H54 (cell line): Measurements from ENCODE around the gene CEP104.

Experiments
- DNase-seq: peaks from one replicate; pipeline ENCODE4 v3.0.0; 2011; ENCODE audit warnings: low spot score, mixed read lengths; ENCODE audit not compliant: insufficient read length
- FAIRE-seq: peaks from 3 replicates; lab custom pipeline; 2011; peaks lifted over from hg19 to GRCh38; lab: Jason Lieb, UNC
- POLR2A ChIP-seq: IDR thresholded peaks from 2 replicates; pipeline ENCODE4 v1.6.1; 2011; ENCODE audit warnings: low read depth, mild to moderate bottlenecking, low read length

CEP104 gene

GRCh38 chr1:3868464-3869006, 11.5 kb upstream of the CEP104 start:
- no peak for DNase-seq
- no peak for TF ChIP-seq POLR2A
- FAIRE-seq: no peak

GRCh38 chr1:3865606-3866160, 8.7 kb upstream of the CEP104 start:
- FAIRE-seq (no peak), DNase-seq (no peak)
- TF ChIP-seq POLR2A: no peak

DNA sequence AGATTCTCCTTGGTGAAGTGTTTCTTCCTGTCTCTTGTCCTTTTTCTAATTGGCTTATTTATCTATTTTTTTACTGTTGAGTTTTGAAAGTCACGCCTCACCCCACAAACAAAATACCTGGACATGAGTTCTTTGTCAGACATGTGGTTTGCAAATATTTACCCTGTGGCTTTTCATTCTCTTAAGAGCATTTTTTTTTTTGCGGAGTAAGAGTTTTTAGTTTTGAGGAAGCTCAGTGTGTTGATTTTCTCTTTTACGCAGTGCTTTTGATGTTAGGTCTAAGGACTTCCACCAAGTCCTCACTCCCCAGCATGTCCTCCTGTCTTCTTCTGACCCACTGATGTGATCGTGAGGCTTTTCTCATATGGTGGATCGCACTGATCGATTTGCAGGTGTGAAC, 7.9 kb upstream of the CEP104 start:
- no peak for DNase-seq
- FAIRE-seq: no peak
- TF ChIP-seq POLR2A: no peak

DNA sequence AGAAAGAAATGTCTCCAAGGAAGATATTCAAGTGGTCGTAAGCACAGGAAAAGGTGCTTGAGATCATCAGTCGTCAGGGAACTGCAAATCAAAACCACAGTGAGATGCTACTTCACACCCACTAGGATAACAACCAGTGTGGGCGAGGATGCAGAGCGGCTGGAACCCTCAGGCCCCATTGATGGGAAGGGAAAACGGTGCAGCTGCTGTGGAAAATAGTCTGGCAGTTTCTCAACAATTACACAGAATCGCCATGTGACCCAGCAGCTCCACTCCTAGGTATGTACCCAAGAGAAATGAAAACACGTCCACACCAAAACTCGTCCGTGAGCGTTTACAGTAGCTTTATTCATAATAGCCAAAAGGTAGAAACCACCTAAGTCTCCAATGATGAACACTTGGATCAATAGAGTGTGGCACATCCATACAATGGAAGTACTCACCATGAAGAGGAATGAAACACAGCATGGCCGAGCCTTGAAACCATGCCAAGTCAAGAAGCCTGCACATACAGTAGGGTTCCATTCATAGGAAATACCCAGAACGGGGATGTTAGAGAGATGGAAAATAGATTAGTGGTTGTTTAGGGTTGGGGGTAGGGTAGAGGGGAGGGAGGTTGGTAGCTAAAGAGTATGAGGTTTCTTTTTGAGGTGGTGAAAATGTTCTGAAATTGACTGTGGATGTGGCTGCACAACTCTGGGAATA, 6.4 kb upstream of the CEP104 start:
- DNase-seq: no peak
- no peak for TF ChIP-seq POLR2A
- no peak for FAIRE-seq

GRCh38 chr1:3858231-3858981, 1.4 kb upstream of the CEP104 start:
- FAIRE-seq (no peak), DNase-seq (no peak)
- TF ChIP-seq POLR2A: no peak

DNA sequence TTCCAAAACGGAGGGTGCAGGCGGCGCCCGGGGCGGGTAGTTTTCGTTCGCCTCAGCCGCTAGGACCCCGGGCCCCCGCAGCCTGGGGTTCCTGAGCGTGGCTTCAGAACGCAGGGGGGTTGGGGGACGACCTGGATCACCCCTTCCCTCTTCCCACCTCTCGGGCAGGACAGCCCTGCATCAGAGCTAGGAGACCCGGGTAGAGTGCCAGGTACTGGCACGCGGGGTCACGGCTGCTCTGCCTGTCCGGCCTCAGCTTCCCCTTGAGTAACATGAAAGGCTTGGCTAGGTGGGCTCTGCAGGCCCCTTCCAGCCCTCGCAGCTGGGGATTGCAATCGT, 749 bp upstream of the CEP104 start:
- TF ChIP-seq POLR2A: no peak
- FAIRE-seq (no peak), DNase-seq (no peak)

DNA sequence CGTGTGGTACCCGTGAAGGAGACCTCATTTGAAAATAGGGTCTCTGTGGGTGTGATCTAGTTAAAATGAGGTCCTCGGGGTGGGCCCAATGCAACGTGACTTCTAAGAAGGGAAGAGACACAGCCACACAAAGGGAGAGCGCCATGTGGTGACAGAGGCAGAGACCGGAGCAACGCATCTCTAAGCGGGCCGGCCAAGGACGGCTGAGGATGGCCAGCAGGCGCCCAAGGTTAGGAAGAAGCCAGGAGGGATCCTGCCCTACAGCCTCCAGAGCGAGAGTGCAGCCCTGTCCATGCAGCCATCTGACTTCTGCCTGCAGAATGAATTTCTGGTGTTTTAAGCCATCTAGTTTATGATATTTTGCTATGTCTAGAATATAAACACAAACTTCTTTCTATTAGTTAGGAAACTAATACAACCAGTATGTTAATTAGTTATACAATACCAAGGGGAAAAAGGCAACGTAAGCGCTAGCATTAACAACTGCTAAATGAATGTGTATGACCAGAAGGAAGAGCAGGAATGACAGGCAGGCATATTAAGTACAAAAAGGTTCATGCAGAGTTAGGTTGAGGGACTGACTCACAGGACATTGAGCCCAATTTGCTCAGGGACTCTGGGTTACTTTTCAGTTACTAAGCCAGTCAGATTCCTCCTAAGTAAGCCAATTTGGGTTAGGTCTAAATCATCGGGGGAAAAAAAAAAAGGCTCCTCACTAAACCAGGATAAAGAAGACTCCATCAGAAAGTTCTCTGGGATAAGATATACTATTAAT, 4.1 kb downstream of the CEP104 start:
- no peak for DNase-seq
- FAIRE-seq: no peak
- no peak for TF ChIP-seq POLR2A

DNA sequence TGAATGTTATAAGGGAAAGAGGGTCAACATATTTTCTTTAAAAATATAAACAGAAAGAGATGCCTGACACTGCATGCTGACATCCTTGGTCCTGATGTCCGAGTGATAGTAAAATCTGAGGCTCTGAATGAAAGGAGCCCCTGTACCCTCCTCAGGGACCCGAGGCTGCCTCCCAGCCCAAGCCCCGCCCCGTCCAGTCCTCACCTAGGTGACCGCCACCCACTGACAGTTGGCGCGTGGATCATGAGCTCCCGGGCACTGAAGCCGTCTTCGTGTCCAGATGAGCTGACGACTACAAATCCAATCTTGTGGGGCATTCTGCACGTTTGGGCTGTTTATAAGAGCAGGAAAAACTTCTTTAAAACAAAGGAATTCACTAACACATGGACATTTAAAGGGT, 4.9 kb downstream of the CEP104 start:
- no peak for FAIRE-seq

GRCh38 chr1:3851292-3851691, 5.7 kb downstream of the CEP104 start:
- FAIRE-seq (no peak), DNase-seq (no peak)
- no peak for TF ChIP-seq POLR2A

More for the DNA sequence above, 4.9 kb downstream of the CEP104 start:
- no peak for DNase-seq
- TF ChIP-seq POLR2A: no peak

GRCh38 chr1:3850857-3851256, 6.2 kb downstream of the CEP104 start:
- no peak for TF ChIP-seq POLR2A
- FAIRE-seq: no peak
- no peak for DNase-seq

GRCh38 chr1:3847081-3847480, 9.9 kb downstream of the CEP104 start:
- TF ChIP-seq POLR2A: no peak
- DNase-seq: no peak
- FAIRE-seq: no peak

- DNase-seq: no peak
- FAIRE-seq: no peak
- no peak for TF ChIP-seq POLR2A
Measured at GRCh38 chr1:3846541-3846940, 10.5 kb downstream of the CEP104 start.

DNA sequence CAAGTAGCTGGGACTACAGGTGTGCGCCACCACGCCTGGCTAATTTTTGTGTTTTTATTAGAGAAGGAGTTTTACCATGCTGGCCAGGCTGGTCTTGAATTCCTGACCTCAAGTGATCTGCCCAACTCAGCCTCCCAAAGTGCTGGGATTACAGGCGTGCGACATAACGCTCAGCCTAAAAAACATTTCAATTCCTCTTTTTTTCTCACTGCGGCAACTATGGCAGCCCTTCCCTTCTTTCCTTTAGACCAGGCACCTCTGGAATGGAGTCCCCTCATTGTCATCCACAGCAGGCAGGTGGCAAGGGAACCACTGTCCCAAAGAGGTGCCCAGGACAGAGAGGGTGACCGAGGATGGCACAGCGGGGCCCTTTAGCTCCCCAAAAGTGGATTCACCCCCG, 14.1 kb downstream of the CEP104 start:
- no peak for FAIRE-seq
- no peak for TF ChIP-seq POLR2A
- no peak for DNase-seq

DNA sequence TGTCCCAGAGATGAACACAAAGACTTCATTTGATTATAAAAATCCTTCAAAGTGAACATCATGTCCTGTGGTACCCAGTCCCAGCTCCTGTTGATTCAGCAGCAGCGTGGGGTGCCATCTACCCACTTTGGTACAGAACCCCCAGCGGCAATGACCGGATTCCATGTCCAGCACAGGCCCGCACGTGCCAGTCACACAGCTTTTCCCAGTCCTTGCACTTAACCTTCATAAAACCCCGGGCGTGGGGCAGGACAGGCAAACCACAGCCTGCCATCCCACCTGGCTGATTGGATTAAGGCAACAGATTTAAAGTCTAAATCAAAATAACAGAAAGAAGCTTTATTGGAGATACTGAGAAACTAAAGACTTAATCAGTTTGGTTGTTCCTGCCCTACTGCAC, 15.5 kb downstream of the CEP104 start:
- DNase-seq: no peak
- TF ChIP-seq POLR2A: no peak
- no peak for FAIRE-seq
